ENCODE data around the gene BACE2.

DNA sequence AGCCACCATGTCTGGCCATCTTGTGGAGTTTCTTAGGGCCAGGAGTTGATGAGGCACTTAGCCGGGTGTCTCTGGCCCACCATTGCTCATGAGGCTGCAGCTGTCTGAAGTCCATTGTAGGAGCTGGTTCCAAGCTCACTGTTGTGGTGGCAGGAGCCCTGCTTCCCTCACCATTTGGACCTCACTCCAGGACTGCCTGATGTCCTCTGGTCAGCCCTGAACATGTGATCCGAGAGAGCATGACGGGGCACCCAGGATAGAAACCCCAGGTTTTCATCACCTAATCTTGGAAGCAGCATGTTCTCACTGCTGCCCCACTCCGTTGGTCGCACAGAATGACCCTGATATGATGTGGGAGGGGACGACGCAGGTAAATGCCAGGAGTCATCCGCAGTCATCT is 92.5 kb downstream of the BACE2 start:
- TF ChIP-seq, protein P1, sequence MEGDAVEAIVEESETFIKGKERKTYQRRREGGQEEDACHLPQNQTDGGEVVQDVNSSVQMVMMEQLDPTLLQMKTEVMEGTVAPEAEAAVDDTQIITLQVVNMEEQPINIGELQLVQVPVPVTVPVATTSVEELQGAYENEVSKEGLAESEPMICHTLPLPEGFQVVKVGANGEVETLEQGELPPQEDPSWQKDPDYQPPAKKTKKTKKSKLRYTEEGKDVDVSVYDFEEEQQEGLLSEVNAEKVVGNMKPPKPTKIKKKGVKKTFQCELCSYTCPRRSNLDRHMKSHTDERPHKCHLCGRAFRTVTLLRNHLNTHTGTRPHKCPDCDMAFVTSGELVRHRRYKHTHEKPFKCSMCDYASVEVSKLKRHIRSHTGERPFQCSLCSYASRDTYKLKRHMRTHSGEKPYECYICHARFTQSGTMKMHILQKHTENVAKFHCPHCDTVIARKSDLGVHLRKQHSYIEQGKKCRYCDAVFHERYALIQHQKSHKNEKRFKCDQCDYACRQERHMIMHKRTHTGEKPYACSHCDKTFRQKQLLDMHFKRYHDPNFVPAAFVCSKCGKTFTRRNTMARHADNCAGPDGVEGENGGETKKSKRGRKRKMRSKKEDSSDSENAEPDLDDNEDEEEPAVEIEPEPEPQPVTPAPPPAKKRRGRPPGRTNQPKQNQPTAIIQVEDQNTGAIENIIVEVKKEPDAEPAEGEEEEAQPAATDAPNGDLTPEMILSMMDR (conservative IDR thresholded peaks at IDR 0.05 in 1 of 2, IDR thresholded peaks at IDR 0.05 in 1 of 2; ENCODE audit: extremely low read depth in 1 of 2, insufficient read depth in 1 of 2, low read depth in 1 of 2, low read length in 2 of 2) = no peak
- TF ChIP-seq EZH2 (IDR thresholded peaks at IDR 0.05; ENCODE audit: borderline replicate concordance, low read length) = no peak

Data from mammary epithelial cell (primary cell).